GDM1 (cell line): Measurements from ENCODE around the gene TOMM22.

ENCODE experiments used
- DNase-seq: peaks from one replicate; lab custom pipeline; 2025; lab: John Stamatoyannopoulos, UW

The TOMM22 gene

GRCh38 chr22:38734421-38735100, 52.8 kb downstream of the TOMM22 start:
- no peak for DNase-seq
